HCT116 (cell line): Measurements from ENCODE around the gene PRDM12. TPM values are rescaled to one million over a fixed set of nuclear protein-coding genes. Genes with fewer than 3 reads are reported as not detected.

Experiments
- ATAC-seq: fragments of 200-7000 bp; cut with Tn5 transposase; 2 replicates; pipeline ENCODE4 v1.9.1; 2020; ENCODE audit warnings: mild to moderate bottlenecking, moderate library complexity
- BruUV-seq: library from RNA; stranded (reverse); fragments of 400-500 nt; replicated peaks from 2 replicates; lab custom pipeline; 2021; lab: Mats Ljungman, UMichigan
- CTCF ChIA-PET: fragments of 300-600 bp; sonication (Branson Sonifier 250); formaldehyde crosslinking; loops from one replicate; lab custom pipeline; 2021; ENCODE audit warnings: antibody characterized with exemption; lab: Charles Lee
- POLR2A ChIA-PET: fragments of 300-600, 350-600 bp; sonication (Branson Sonifier 250); formaldehyde crosslinking; loops from one replicate; lab custom pipeline; 2021; ENCODE audit warnings: antibody characterized with exemption; lab: Charles Lee
- RAD21 ChIA-PET, 2 experiments: fragments of 300-600 bp; sonication (Branson Sonifier 250); formaldehyde crosslinking; loops; one replicate each; lab custom pipeline; 2023; ENCODE audit warnings: low total read pairs in 2 of 2; ENCODE audit not compliant: uncharacterized antibody in 2 of 2, unreplicated experiment in 2 of 2, low non-redundant PET in 1 of 2; lab: Charles Lee
- DNase-seq: peaks from one replicate; pipeline ENCODE4 v3.0.0-alpha.2; 2010; ENCODE audit warnings: low read depth, low spot score
- H2AFZ ChIP-seq: fragments of 200-600 bp; shearing (Covaris generic), sonication (generic); 2 replicates; pipeline ENCODE4 v1.6.1; 2017; ENCODE audit warnings: low read depth, mixed run types, mixed read lengths, antibody characterized with exemption, low read length; ENCODE audit not compliant: poor library complexity, severe bottlenecking
- H3K27ac ChIP-seq: 2 replicates; pipeline ENCODE4 v1.5.1; 2012; ENCODE audit warnings: low read depth, low read length
- H3K27me3 ChIP-seq: fragments of 200-600 bp; sonication (generic); 2 replicates; pipeline ENCODE4 v1.6.1; 2016; ENCODE audit warnings: mixed run types, low read length, mixed read lengths; ENCODE audit not compliant: insufficient read depth
- H3K36me3 ChIP-seq, 2 experiments: fragments of 200-500 bp in 1 of 2; fragments of 200-600 bp in 1 of 2; sonication (Bioruptor generic) in 1 of 2; sonication (generic) in 1 of 2; 2 replicates each; pipeline versions ENCODE4 v1.5.1 to v1.6.1; 2014 to 2016; ENCODE audit warnings: low read length in 2 of 2, inconsistent platforms in 1 of 2, mixed read lengths in 1 of 2, mixed run types in 1 of 2; ENCODE audit not compliant: insufficient read depth in 2 of 2, control insufficient read depth in 1 of 2
- H3K4me1 ChIP-seq, 2 experiments: fragments of 200-600 bp in 1 of 2; sonication (generic) in 1 of 2; 2 replicates each; pipeline versions ENCODE4 v1.5.1 to v1.6.1; 2012 to 2017; ENCODE audit warnings: low read length in 2 of 2, inconsistent platforms in 1 of 2, mild to moderate bottlenecking in 1 of 2, mixed read lengths in 1 of 2, mixed run types in 1 of 2, moderate library complexity in 1 of 2; ENCODE audit not compliant: insufficient read depth in 2 of 2, control insufficient read depth in 1 of 2
- H3K4me2 ChIP-seq: fragments of 200-600 bp; sonication (generic); 2 replicates; pipeline ENCODE4 v1.6.1; 2017; ENCODE audit warnings: mixed run types, low read length, mixed read lengths
- H3K4me3 ChIP-seq, 2 experiments: fragments of 200-600 bp in 1 of 2; sonication (generic) in 1 of 2; replicated peaks in 1 of 2; 2 replicates each; pipeline ENCODE4 v1.5.1; 2011 to 2016; ENCODE audit warnings: low read length in 2 of 2, control low read depth in 1 of 2, low read depth in 1 of 2, mild to moderate bottlenecking in 1 of 2, mixed read lengths in 1 of 2, mixed run types in 1 of 2
- H3K79me2 ChIP-seq: fragments of 200-600 bp; sonication (generic); 2 replicates; pipeline ENCODE4 v1.6.1; 2017; ENCODE audit warnings: mild to moderate bottlenecking, mixed run types, low read length, moderate library complexity, mixed read lengths; ENCODE audit not compliant: insufficient read depth
- H3K9ac ChIP-seq: fragments of 200-600 bp; sonication (generic); 2 replicates; pipeline ENCODE4 v1.6.1; 2016; ENCODE audit warnings: low read length, mixed read lengths
- H3K9me2 ChIP-seq: fragments of 200-600 bp; sonication (generic), shearing (Covaris generic); 2 replicates; pipeline ENCODE4 v1.6.1; 2017; ENCODE audit warnings: mixed run types, mild to moderate bottlenecking, moderate library complexity; ENCODE audit not compliant: insufficient read depth
- H3K9me3 ChIP-seq, 2 experiments: fragments of 200-500 bp in 1 of 2; fragments of 200-600 bp in 1 of 2; sonication (Bioruptor generic) in 1 of 2; sonication (generic) in 1 of 2; 2 replicates each; pipeline ENCODE4 v1.6.1; 2014 to 2017; ENCODE audit warnings: low read length in 2 of 2, mixed read lengths in 2 of 2, inconsistent platforms in 1 of 2, low read depth in 1 of 2, mild to moderate bottlenecking in 1 of 2, mixed run types in 1 of 2, moderate library complexity in 1 of 2; ENCODE audit not compliant: control insufficient read depth in 1 of 2, insufficient read depth in 1 of 2
- H4K20me1 ChIP-seq: fragments of 200-600 bp; sonication (generic), shearing (Covaris generic); 2 replicates; pipeline ENCODE4 v1.6.1; 2017; ENCODE audit warnings: mixed run types, mild to moderate bottlenecking, moderate library complexity; ENCODE audit not compliant: insufficient read depth
- CBX3 ChIP-seq: IDR thresholded peaks from 2 replicates; pipeline ENCODE4 v1.6.1; 2012; ENCODE audit warnings: low read depth
- CEBPB ChIP-seq: IDR thresholded peaks from 2 replicates; pipeline ENCODE4 v1.6.1; 2012; ENCODE audit warnings: low read depth
- EGR1 ChIP-seq: IDR thresholded peaks from 2 replicates; pipeline ENCODE4 v1.6.1; 2012; ENCODE audit warnings: low read depth
- ELF1 ChIP-seq: IDR thresholded peaks from 2 replicates; pipeline ENCODE4 v1.6.1; 2012; ENCODE audit warnings: low read depth, borderline replicate concordance
- EZH2 ChIP-seq: fragments of 200-600 bp; sonication (generic); IDR thresholded peaks from 2 replicates; pipeline ENCODE4 v1.6.1; 2017; ENCODE audit warnings: antibody characterized with exemption, mixed run types
- EZH2phosphoT487 ChIP-seq: fragments of 200-600 bp; IDR thresholded peaks from 2 replicates; pipeline ENCODE4 v1.6.1; 2018; ENCODE audit warnings: antibody characterized with exemption, borderline replicate concordance
- FOSL1 ChIP-seq: IDR thresholded peaks from 2 replicates; pipeline ENCODE4 v1.6.1; 2012; ENCODE audit warnings: low read depth
- JUND ChIP-seq: IDR thresholded peaks from 2 replicates; pipeline ENCODE4 v1.6.1; 2012
- MAX ChIP-seq: IDR thresholded peaks from 2 replicates; pipeline ENCODE4 v1.6.1; 2012
- POLR2A ChIP-seq: IDR thresholded peaks from 2 replicates; pipeline ENCODE4 v1.7.0; 2011; ENCODE audit warnings: borderline replicate concordance; ENCODE audit not compliant: insufficient read depth, insufficient read length; ENCODE audit errors: extremely low read depth
- REST ChIP-seq: IDR thresholded peaks from 2 replicates; pipeline ENCODE4 v1.6.1; 2012; ENCODE audit warnings: low read depth
- SIN3A ChIP-seq: IDR thresholded peaks from 2 replicates; pipeline ENCODE4 v1.6.1; 2012; ENCODE audit warnings: low read depth
- SRF ChIP-seq: IDR thresholded peaks from 2 replicates; pipeline ENCODE4 v1.6.1; 2012; ENCODE audit warnings: low read depth
- YY1 ChIP-seq: IDR thresholded peaks from 2 replicates; pipeline ENCODE4 v1.6.1; 2011; ENCODE audit warnings: low read length, low read depth, moderate library complexity, mild to moderate bottlenecking; ENCODE audit not compliant: insufficient replicate concordance; ENCODE audit errors: extremely low read depth
- ZBTB33 ChIP-seq: IDR thresholded peaks from 2 replicates; pipeline ENCODE4 v1.6.1; 2011; ENCODE audit warnings: mild to moderate bottlenecking, low read length, moderate library complexity; ENCODE audit not compliant: insufficient replicate concordance; ENCODE audit errors: extremely low read depth
- ZFX ChIP-seq: fragments of 450-650 bp; IDR thresholded peaks from 2 replicates; pipeline ENCODE4 v1.6.1; 2017
- intact Hi-C: fragments of 100-400 bp; cut with micrococcal nuclease; formaldehyde crosslinking; loops from 2 replicates; pipeline ENCODE4 v1.10.0; 2022
- total RNA-seq: library from RNA; stranded (reverse); gene quantifications from one replicate; pipeline ENCODE4 v1.2.1, GENCODE V29; 2021; ENCODE audit not compliant: unreplicated experiment

PRDM12 gene
- total RNA-seq, 1 experiment from 2014 or later: 0.54 TPM

- ChIA-PET RAD21 (no interaction called here), CTCF (no interaction called here), POLR2A (no interaction called here)
- Histone ChIP-seq H3K9me2 (no peaks in the 10 kb centered on the region), H2AFZ (no peak overlapping the region), H3K27ac (no peak overlapping the region), H3K36me3 (no peaks in the 10 kb centered on the region), H3K27me3 (no peaks in the 10 kb centered on the region), H3K4me1 (peaks cover 0 to 8% of the 10 kb centered on the region in 2 experiments; a peak in 2 of 4 replicates), H4K20me1 (no peaks in the 10 kb centered on the region), H3K4me2 (no peak overlapping the region), H3K79me2 (no peaks in the 10 kb centered on the region), H3K9ac (no peak overlapping the region), H3K4me3 (no peak overlapping the region), H3K9me3 (no peaks in the 10 kb centered on the region)
- TF ChIP-seq ELF1 (no peak), REST (no peak), ZFX (no peak), JUND (no peak), CEBPB (no peak), FOSL1 (no peak), YY1 (no peak), EGR1 (no peak)
- BruUV-seq: no TSS peak
- ATAC-seq (no peak), DNase-seq (no peak)
- intact Hi-C loops: no loop called here
Measured at GRCh38 chr9:130668196-130668595, 3.8 kb downstream of the PRDM12 start.

GRCh38 chr9:130668659-130669058 is 4.3 kb downstream of the PRDM12 start:
- ChIA-PET POLR2A (no interaction called here), CTCF (no interaction called here), RAD21 (no interaction called here)
- no peak overlapping the region for H3K9ac ChIP-seq
- no TSS peak for BruUV-seq
- no peaks in the 10 kb centered on the region for H3K79me2 ChIP-seq
- H3K27ac ChIP-seq: no peak overlapping the region
- H3K9me3 ChIP-seq: no peaks in the 10 kb centered on the region
- peaks cover 0 to 8% of the 10 kb centered on the region in 2 experiments; a peak in 2 of 4 replicates for H3K4me1 ChIP-seq
- intact Hi-C loops: no loop called here
- no peak overlapping the region for H2AFZ ChIP-seq
- no peaks in the 10 kb centered on the region for H3K9me2 ChIP-seq
- H3K27me3 ChIP-seq: no peaks in the 10 kb centered on the region
- ATAC-seq (no peak), DNase-seq (no peak)
- no peaks in the 10 kb centered on the region for H3K36me3 ChIP-seq
- H3K4me3 ChIP-seq: no peak overlapping the region
- no peak overlapping the region for H3K4me2 ChIP-seq
- H4K20me1 ChIP-seq: no peaks in the 10 kb centered on the region
- TF ChIP-seq ZBTB33 (no peak), SIN3A (no peak), EZH2phosphoT487 (no peak), CBX3 (no peak), SRF (no peak), ELF1 (no peak), MAX (no peak), EZH2 (no peak), POLR2A (no peak), FOSL1 (no peak)
